OCI-LY7 (cell line): ENCODE results near the gene GLS2. TPM values are rescaled to one million over a fixed set of nuclear protein-coding genes. Genes with fewer than 3 reads are reported as not detected.
"Not testable (repeated sequence)": the region's sequence is repeated elsewhere in the genome, so short reads cannot be mapped to it uniquely, and the experiment has no call there.

Source experiments
- BruUV-seq: library from RNA; stranded (reverse); fragments of 400-500 nt; replicated peaks from 2 replicates; lab custom pipeline; 2021; lab: Mats Ljungman, UMichigan
- CTCF ChIA-PET: fragments of 300-600 bp; sonication (Branson Sonifier 250); formaldehyde crosslinking; loops from one replicate; lab custom pipeline; 2022; ENCODE audit warnings: antibody characterized with exemption; ENCODE audit not compliant: unreplicated experiment; lab: Charles Lee
- POLR2A ChIA-PET: fragments of 300-600 bp; sonication (Branson Sonifier 250); formaldehyde crosslinking; loops from one replicate; lab custom pipeline; 2022; ENCODE audit warnings: antibody characterized with exemption; lab: Charles Lee
- DNase-seq: peaks from one replicate; pipeline ENCODE4 v3.0.0-alpha.2; 2015; ENCODE audit warnings: low spot score
- H2AFZ ChIP-seq: fragments of 200-600 bp; sonication (generic), shearing (Covaris generic); 2 replicates; pipeline ENCODE4 v1.6.1; 2014; ENCODE audit warnings: mild to moderate bottlenecking, antibody characterized with exemption, low read length, moderate library complexity
- H3K27ac ChIP-seq: fragments of 200-600 bp; sonication (generic); 2 replicates; pipeline ENCODE4 v1.5.1; 2014; ENCODE audit warnings: mixed run types, low read depth, mild to moderate bottlenecking, moderate library complexity, low read length, inconsistent platforms; ENCODE audit not compliant: poor library complexity, severe bottlenecking
- H3K36me3 ChIP-seq: fragments of 200-600 bp; sonication (generic); 2 replicates; pipeline ENCODE4 v1.6.1; 2014; ENCODE audit warnings: mild to moderate bottlenecking, antibody characterized with exemption, low read length, moderate library complexity, mixed read lengths; ENCODE audit not compliant: insufficient read depth
- H3K4me1 ChIP-seq: fragments of 200-600 bp; sonication (generic); 2 replicates; pipeline ENCODE4 v1.5.1; 2014; ENCODE audit warnings: mild to moderate bottlenecking, low read length; ENCODE audit not compliant: insufficient read depth, poor library complexity, severe bottlenecking
- H3K4me2 ChIP-seq: fragments of 200-600 bp; sonication (generic); 2 replicates; pipeline ENCODE4 v1.6.1; 2014; ENCODE audit warnings: mild to moderate bottlenecking, low read length
- H3K4me3 ChIP-seq: fragments of 200-600 bp; sonication (generic); 2 replicates; pipeline ENCODE4 v1.5.1; 2014; ENCODE audit warnings: mild to moderate bottlenecking, low read depth, low read length; ENCODE audit not compliant: poor library complexity, severe bottlenecking
- H3K79me2 ChIP-seq: fragments of 200-600 bp; sonication (generic); 2 replicates; pipeline ENCODE4 v1.6.1; 2016; ENCODE audit warnings: low read depth, mild to moderate bottlenecking, low read length, moderate library complexity, mixed read lengths; ENCODE audit not compliant: insufficient read depth
- H3K9me2 ChIP-seq: fragments of 200-600 bp; sonication (generic); 2 replicates; pipeline ENCODE4 v1.6.1; 2016; ENCODE audit warnings: mild to moderate bottlenecking, low read length, mixed read lengths; ENCODE audit not compliant: insufficient read depth
- H3K9me3 ChIP-seq: fragments of 200-600 bp; sonication (generic); 2 replicates; pipeline ENCODE4 v1.6.1; 2014; ENCODE audit warnings: mild to moderate bottlenecking, mixed run types, low read length, mixed read lengths
- H4K20me1 ChIP-seq: fragments of 200-600 bp; sonication (generic); 2 replicates; pipeline ENCODE4 v1.6.1; 2014; ENCODE audit warnings: mild to moderate bottlenecking, antibody characterized with exemption, low read length, moderate library complexity, mixed read lengths; ENCODE audit not compliant: insufficient read depth
- EZH2phosphoT487 ChIP-seq: fragments of 200-600 bp; sonication (generic); IDR thresholded peaks from 2 replicates; pipeline ENCODE4 v1.6.1; 2018; ENCODE audit warnings: low read depth, borderline replicate concordance, mild to moderate bottlenecking, mixed run types, antibody characterized with exemption, low read length, moderate library complexity, mixed read lengths
- intact Hi-C: fragments of 100-400 bp; cut with micrococcal nuclease; formaldehyde crosslinking; loops from one replicate; pipeline ENCODE4 v1.10.0; 2022; ENCODE audit not compliant: unreplicated experiment
- total RNA-seq, 2 experiments: library from RNA; depleted of rRNA in 1 of 2; stranded (reverse); fragments of >200 nt in 1 of 2; shearing (Covaris generic) in 1 of 2; gene quantifications; 2 replicates each; pipeline ENCODE4 v1.2.3, GENCODE V29; 2014 to 2022
- TF ChIP-seq, protein P1 (sequence below): fragments of 200-600 bp; sonication (generic); conservative IDR thresholded peaks from 2 replicates; pipeline ENCODE4 v1.5.1; 2014; ENCODE audit warnings: mild to moderate bottlenecking, antibody characterized with exemption, low read length, moderate library complexity, mixed read lengths

GLS2 gene
- total RNA-seq, 2 experiments from 2014 or later = not detected

DNA sequence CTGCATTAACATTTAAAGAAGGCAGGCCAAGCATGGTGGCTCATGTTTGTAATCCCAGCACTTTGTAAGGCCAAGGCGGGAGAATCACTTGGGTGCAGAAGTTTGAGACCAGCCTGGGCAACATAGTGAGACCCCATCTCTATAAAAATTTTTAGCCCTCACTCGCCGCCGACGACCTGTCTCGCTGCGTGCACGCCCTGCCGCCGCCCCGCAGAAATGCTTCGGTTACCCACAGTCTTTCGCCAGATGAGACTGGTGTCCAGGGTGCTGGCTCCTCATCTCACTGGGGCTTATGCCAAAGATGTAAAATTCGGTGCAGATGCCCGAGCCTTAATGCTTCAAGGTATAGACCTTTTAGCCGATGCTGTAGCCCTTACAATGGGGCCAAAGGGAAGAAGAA is 22.8 kb upstream of the GLS2 start:
- BruUV-seq = no TSS peak
- Histone ChIP-seq H3K9me3 (no peaks in the 10 kb centered on the region), H3K36me3 (no peaks in the 10 kb centered on the region), H3K79me2 (no peaks in the 10 kb centered on the region), H3K4me1 (no peaks in the 10 kb centered on the region), H3K4me3 (no peak overlapping the region), H3K4me2 (no peak overlapping the region), H4K20me1 (no peaks in the 10 kb centered on the region), H3K27ac (no peak overlapping the region), H2AFZ (no peak overlapping the region), H3K9me2 (no peaks in the 10 kb centered on the region)
- intact Hi-C loops = loop anchor here (5.0 to 10.0 kb wide), 2 partner anchors 82 to 604 kb away; partner anchors contain the start of gene STAT6
- POLR2A ChIA-PET = no interaction called here
- CTCF ChIA-PET = no interaction called here
- TF ChIP-seq, protein P1, sequence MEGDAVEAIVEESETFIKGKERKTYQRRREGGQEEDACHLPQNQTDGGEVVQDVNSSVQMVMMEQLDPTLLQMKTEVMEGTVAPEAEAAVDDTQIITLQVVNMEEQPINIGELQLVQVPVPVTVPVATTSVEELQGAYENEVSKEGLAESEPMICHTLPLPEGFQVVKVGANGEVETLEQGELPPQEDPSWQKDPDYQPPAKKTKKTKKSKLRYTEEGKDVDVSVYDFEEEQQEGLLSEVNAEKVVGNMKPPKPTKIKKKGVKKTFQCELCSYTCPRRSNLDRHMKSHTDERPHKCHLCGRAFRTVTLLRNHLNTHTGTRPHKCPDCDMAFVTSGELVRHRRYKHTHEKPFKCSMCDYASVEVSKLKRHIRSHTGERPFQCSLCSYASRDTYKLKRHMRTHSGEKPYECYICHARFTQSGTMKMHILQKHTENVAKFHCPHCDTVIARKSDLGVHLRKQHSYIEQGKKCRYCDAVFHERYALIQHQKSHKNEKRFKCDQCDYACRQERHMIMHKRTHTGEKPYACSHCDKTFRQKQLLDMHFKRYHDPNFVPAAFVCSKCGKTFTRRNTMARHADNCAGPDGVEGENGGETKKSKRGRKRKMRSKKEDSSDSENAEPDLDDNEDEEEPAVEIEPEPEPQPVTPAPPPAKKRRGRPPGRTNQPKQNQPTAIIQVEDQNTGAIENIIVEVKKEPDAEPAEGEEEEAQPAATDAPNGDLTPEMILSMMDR = no peak
- no peak for TF ChIP-seq EZH2phosphoT487
- DNase-seq = no peak

DNA sequence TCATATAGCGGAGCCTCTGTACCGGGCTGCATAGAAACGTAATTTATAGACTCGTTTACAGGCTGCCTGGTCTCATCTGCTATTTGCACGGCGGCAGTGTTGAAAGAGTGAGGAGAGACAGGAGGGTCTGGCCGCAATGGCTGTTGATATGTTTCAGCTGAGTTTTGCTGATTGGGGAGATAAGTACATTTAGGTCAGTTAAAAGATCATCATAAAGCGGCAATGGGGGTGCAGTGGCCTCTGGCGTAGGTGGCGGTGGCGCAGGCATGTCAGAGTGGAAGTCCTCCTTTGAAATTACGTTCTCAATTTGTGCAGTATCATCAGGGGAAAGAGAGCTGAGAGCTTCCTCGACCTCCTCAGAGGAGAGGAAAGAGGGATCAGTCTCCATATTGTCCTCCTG is 11.9 kb upstream of the GLS2 start:
- H3K4me1 ChIP-seq, H3K4me3 ChIP-seq, H3K4me2 ChIP-seq, BruUV-seq, H3K27ac ChIP-seq, H4K20me1 ChIP-seq, H3K36me3 ChIP-seq, H3K9me2 ChIP-seq, DNase-seq, H2AFZ ChIP-seq, POLR2A ChIA-PET, H3K79me2 ChIP-seq, H3K9me3 ChIP-seq: not testable (repeated sequence)
- CTCF ChIA-PET = interaction anchor here (0.6 kb wide), 1 partner anchor 95 kb away, joined by 4 read pairs; no protein-coding TSS in a partner anchor
- intact Hi-C loops = loop anchor here (2.0 kb wide), 1 partner anchor 307 kb away; no protein-coding TSS in a partner anchor

DNA sequence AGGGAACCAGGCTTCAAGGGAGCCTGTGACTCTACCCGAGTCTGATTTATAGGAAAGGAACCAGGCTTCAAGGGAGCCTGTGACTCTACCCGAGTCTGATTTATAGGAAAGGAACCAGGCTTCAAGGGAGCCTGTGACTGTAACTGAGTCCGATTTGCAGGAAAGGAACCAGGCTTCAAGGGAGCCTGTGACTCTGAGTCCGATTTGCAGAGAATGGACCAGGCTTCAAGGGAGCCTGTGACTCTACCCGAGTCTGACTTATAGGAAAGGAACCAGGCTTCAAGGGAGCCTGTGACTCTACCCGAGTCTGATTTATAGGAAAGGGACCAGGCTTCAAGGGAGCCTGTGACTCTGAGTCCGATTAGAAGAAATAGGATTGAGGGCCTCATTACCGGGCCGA is 11.5 kb upstream of the GLS2 start:
- H3K4me2 ChIP-seq, H3K79me2 ChIP-seq, POLR2A ChIA-PET, H3K9me2 ChIP-seq, H3K9me3 ChIP-seq, H3K4me1 ChIP-seq, H2AFZ ChIP-seq, H3K36me3 ChIP-seq, intact Hi-C loops, H3K27ac ChIP-seq, H4K20me1 ChIP-seq, BruUV-seq, CTCF ChIA-PET, H3K4me3 ChIP-seq, DNase-seq: not testable (repeated sequence)

DNA sequence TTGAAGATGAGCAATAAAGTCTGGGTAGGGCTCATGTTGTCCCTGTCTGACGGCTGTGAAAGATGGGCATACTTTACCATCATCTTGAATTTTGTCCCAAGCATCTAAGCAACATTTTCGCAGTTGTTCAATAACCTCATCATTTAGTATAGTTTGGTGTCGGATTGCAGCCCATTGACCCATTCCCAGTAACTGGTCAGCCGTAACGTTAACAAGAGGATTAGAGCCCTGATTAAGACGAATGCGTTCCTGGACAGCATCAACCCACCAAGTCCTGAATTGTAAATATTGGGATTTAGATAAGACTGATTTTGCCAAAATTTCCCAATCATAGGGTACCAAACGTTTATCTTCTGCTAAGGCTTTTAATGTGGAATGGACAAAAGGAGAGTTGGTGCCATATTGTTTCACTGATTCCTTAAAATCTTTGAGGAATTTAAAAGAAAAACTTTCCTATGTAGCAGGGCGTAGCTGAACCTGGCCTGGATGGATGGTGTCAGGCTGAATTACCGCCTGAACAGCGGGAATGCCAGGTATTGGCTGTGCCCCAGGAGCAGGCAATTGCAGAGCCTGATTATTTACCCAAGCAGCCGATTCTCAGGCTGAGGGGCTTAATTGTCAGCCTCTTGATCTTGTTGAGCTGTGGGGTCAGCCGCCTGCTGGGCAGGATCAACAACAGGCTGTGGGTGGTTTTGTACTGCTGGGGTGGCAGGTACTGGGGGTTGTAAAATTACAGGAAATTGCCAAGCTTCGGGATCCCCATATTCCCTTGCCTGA is 10.4 kb upstream of the GLS2 start:
- H3K4me2 ChIP-seq, H3K27ac ChIP-seq, BruUV-seq, H3K9me2 ChIP-seq, H2AFZ ChIP-seq, H3K9me3 ChIP-seq, intact Hi-C loops, CTCF ChIA-PET, H4K20me1 ChIP-seq, H3K79me2 ChIP-seq, H3K4me1 ChIP-seq, DNase-seq, POLR2A ChIA-PET, H3K36me3 ChIP-seq, H3K4me3 ChIP-seq: not testable (repeated sequence)
